Endothelial cell of umbilical vein (primary cell): ENCODE results near the gene GNAZ. TPM values are rescaled to one million over a fixed set of nuclear protein-coding genes. Genes with fewer than 3 reads are reported as not detected.

Experiments
- Bru-seq: library from RNA; stranded (reverse); fragments of 400-500 nt; gene quantifications from one replicate; lab custom pipeline; 2021; lab: Mats Ljungman, UMichigan
- BruChase-seq, 2 experiments: library from RNA; stranded (reverse); fragments of 400-500 nt; gene quantifications; one replicate each; lab custom pipeline; 2021; lab: Mats Ljungman, UMichigan
- BruUV-seq: library from RNA; stranded (reverse); fragments of 400-500 nt; replicated peaks from 2 replicates; lab custom pipeline; 2021; lab: Mats Ljungman, UMichigan
- CTCF ChIA-PET: fragments of 300-600, 350-600 bp; sonication (Branson Sonifier 250); formaldehyde crosslinking; loops from one replicate; lab custom pipeline; 2021; ENCODE audit warnings: antibody characterized with exemption, inconsistent platforms; lab: Charles Lee
- POLR2A ChIA-PET: fragments of 300-600, 350-600 bp; sonication (Branson Sonifier 250); formaldehyde crosslinking; loops from one replicate; lab custom pipeline; 2021; ENCODE audit warnings: antibody characterized with exemption, inconsistent platforms; lab: Charles Lee
- DNase-seq: peaks from one replicate; pipeline ENCODE4 v3.0.0-alpha.2; 2011; ENCODE audit warnings: low read depth, low spot score
- FAIRE-seq: peaks from 2 replicates; lab custom pipeline; 2011; peaks lifted over from hg19 to GRCh38; lab: Jason Lieb, UNC
- H2AFZ ChIP-seq: 2 replicates; pipeline ENCODE4 v1.6.0; 2012; ENCODE audit warnings: low read depth, low read length, control low read depth, inconsistent platforms
- H3K27ac ChIP-seq: 2 replicates; pipeline ENCODE4 v1.5.1; 2011; ENCODE audit warnings: low read depth, mild to moderate bottlenecking, control low read depth, low read length, moderate library complexity; ENCODE audit not compliant: insufficient read depth
- H3K27me3 ChIP-seq, 2 experiments: 2 replicates each; pipeline versions ENCODE4 v1.6.0 to v1.6.1; 2011; ENCODE audit warnings: low read length in 2 of 2, mixed read lengths in 1 of 2; ENCODE audit not compliant: control insufficient read depth in 2 of 2, insufficient read depth in 2 of 2
- H3K36me3 ChIP-seq, 2 experiments: 2 replicates in 1 of 2; 3 replicates in 1 of 2; pipeline ENCODE4 v1.5.1; 2011; ENCODE audit warnings: low read length in 2 of 2, mild to moderate bottlenecking in 1 of 2, moderate library complexity in 1 of 2; ENCODE audit not compliant: control insufficient read depth in 2 of 2, insufficient read depth in 2 of 2; ENCODE audit errors: extremely low read depth in 1 of 2
- H3K4me1 ChIP-seq: 3 replicates; pipeline ENCODE4 v1.5.1; 2011; ENCODE audit warnings: mild to moderate bottlenecking, low read length; ENCODE audit not compliant: control insufficient read depth, insufficient read depth; ENCODE audit errors: extremely low read depth
- H3K4me2 ChIP-seq: 2 replicates; pipeline ENCODE4 v1.6.1; 2011; ENCODE audit warnings: low read length, control low read depth, mixed read lengths; ENCODE audit not compliant: insufficient read depth
- H3K4me3 ChIP-seq, 3 experiments: fragments of 200-600 bp in 1 of 3; sonication (generic), shearing (Covaris generic) in 1 of 3; replicated peaks in 1 of 3; 2 replicates each; pipeline ENCODE4 v1.5.1; 2011 to 2016; ENCODE audit warnings: control low read depth in 3 of 3, low read length in 3 of 3, mild to moderate bottlenecking in 2 of 3, inconsistent platforms in 1 of 3, low read depth in 1 of 3, moderate library complexity in 1 of 3; ENCODE audit not compliant: insufficient read depth in 1 of 3
- H3K79me2 ChIP-seq: 2 replicates; pipeline ENCODE4 v1.6.0; 2012; ENCODE audit warnings: low read length, inconsistent platforms; ENCODE audit not compliant: control insufficient read depth, insufficient read depth
- H3K9ac ChIP-seq: replicated peaks from 2 replicates; pipeline ENCODE3; 2011; ENCODE audit warnings: low read length, control low read depth; ENCODE audit not compliant: insufficient read depth; ENCODE audit errors: extremely low read depth
- H3K9me1 ChIP-seq: replicated peaks from 3 replicates; pipeline ENCODE4 v1.6.0; 2011; ENCODE audit warnings: mild to moderate bottlenecking, low read length; ENCODE audit not compliant: control insufficient read depth, insufficient read depth; ENCODE audit errors: extremely low read depth
- H3K9me3 ChIP-seq: replicated peaks from 2 replicates; pipeline ENCODE4 v1.5.1; 2012; ENCODE audit warnings: low read length, inconsistent platforms; ENCODE audit not compliant: control insufficient read depth, insufficient read depth
- H4K20me1 ChIP-seq: replicated peaks from 2 replicates; pipeline ENCODE3; 2011; ENCODE audit warnings: mild to moderate bottlenecking, low read length; ENCODE audit not compliant: control insufficient read depth, insufficient read depth; ENCODE audit errors: extremely low read depth
- CTCF ChIP-seq, 2 donors: IDR thresholded peaks; 1 replicate in 1 of 2; 2 replicates in 1 of 2; pipeline ENCODE4 v1.5.1; 2011; ENCODE audit warnings: low read length in 2 of 2, mild to moderate bottlenecking in 2 of 2, moderate library complexity in 2 of 2, control low read depth in 1 of 2, inconsistent platforms in 1 of 2, low read depth in 1 of 2; ENCODE audit not compliant: insufficient read depth in 1 of 2; ENCODE audit errors: extremely low read depth in 1 of 2
- EZH2 ChIP-seq: IDR thresholded peaks from 2 replicates; pipeline ENCODE4 v1.6.1; 2012; ENCODE audit warnings: borderline replicate concordance, low read depth, mild to moderate bottlenecking, moderate library complexity, low read length, inconsistent platforms; ENCODE audit not compliant: severe bottlenecking
- FOS ChIP-seq: IDR thresholded peaks from 2 replicates; pipeline ENCODE4 v1.6.1; 2011; ENCODE audit warnings: mild to moderate bottlenecking, low read length, moderate library complexity, borderline replicate concordance; ENCODE audit not compliant: insufficient read depth
- GATA2 ChIP-seq: IDR thresholded peaks from 2 replicates; pipeline ENCODE4 v1.7.0; 2011; ENCODE audit warnings: low read depth, mild to moderate bottlenecking, moderate library complexity, mixed read lengths, low read length; ENCODE audit not compliant: insufficient read length, insufficient read depth
- JUN ChIP-seq: IDR thresholded peaks from 2 replicates; pipeline ENCODE4 v1.6.1; 2011; ENCODE audit warnings: borderline replicate concordance, low read depth; ENCODE audit not compliant: insufficient read length, insufficient read depth
- MAX ChIP-seq: IDR thresholded peaks from 2 replicates; pipeline ENCODE4 v1.6.1; 2011; ENCODE audit not compliant: insufficient read depth, insufficient read length
- MYC ChIP-seq: IDR thresholded peaks from one replicate; pipeline ENCODE4 v1.6.1; 2011; ENCODE audit warnings: mild to moderate bottlenecking, low read depth, low read length
- POLR2A ChIP-seq: IDR thresholded peaks from 2 replicates; pipeline ENCODE4 v1.6.1; 2012; ENCODE audit warnings: low read depth, mild to moderate bottlenecking, control low read depth, low read length
- POLR2AphosphoS5 ChIP-seq: IDR thresholded peaks from 2 replicates; pipeline ENCODE4 v1.6.1; 2012; ENCODE audit warnings: low read depth, mild to moderate bottlenecking, control low read depth, low read length, moderate library complexity; ENCODE audit not compliant: insufficient read depth
- dilution Hi-C: fragments of 300-500 bp; cut with MboI; formaldehyde crosslinking; loops from one replicate; pipeline ENCODE4 v1.15.0; 2019; ENCODE audit warnings: low sequenced_read_pairs; ENCODE audit not compliant: extremely low pct_ligation_motif_present
- intact Hi-C: fragments of 100-400 bp; cut with micrococcal nuclease; formaldehyde crosslinking; loops from one replicate; pipeline ENCODE4 v1.10.0; 2022
- long read RNA-seq: library from polyadenylated mRNA; stranded (forward); transcript quantifications from one replicate; pipeline ENCODE4 v2.0.0, GENCODE V29; 2021
- polyA minus RNA-seq, 3 experiments: library from RNA; depleted of rRNA, polyadenylated mRNA; stranded (reverse); fragments of >200 nt; gene quantifications; 1 replicate in 1 of 3; 2 replicates in 2 of 3; pipeline ENCODE4 v1.2.3, GENCODE V29; 2011
- polyA plus RNA-seq, 4 experiments: library from polyadenylated mRNA; depleted of rRNA in 3 of 4; stranded (reverse) in 3 of 4; unstranded in 1 of 4; fragments of >200 nt; gene quantifications; 2 replicates each; pipeline versions ENCODE4 v1.2.1 to v1.2.3, GENCODE V29; 2011 to 2012; ENCODE audit warnings: missing spikeins in 1 of 4
- total RNA-seq: library from RNA; stranded (reverse); gene quantifications from 2 replicates; pipeline ENCODE4 v1.2.3, GENCODE V29; 2021

The GNAZ gene
- total RNA-seq (0.86 and 1.8 TPM in 2 replicates), polyA plus RNA-seq (0.44 and 0.45 TPM in 2 replicates), polyA minus RNA-seq (0.34 and 0.66 TPM in 2 replicates), Bru-seq, nascent RNA (percentile 17 among the genes with signal in this experiment), BruChase-seq, experiment 1, labeled RNA remaining after a 6-hour chase (percentile 25 among the genes with signal in this experiment), BruChase-seq, experiment 2, labeled RNA remaining after a 2-hour chase (percentile 21 among the genes with signal in this experiment)
- polyA plus RNA-seq (2011; cell fraction: cytosol; rRNA removed) = 0.47 and 0.61 TPM in 2 replicates
- polyA plus RNA-seq (2011; cell fraction: nucleus; rRNA removed) = 0.86 and 1.3 TPM in 2 replicates
- 1.3 and 3.2 TPM in 2 replicates for polyA plus RNA-seq (2012)
- polyA minus RNA-seq (2011; cell fraction: cytosol; rRNA and poly(A)+ RNA removed) = 7.6 TPM
- polyA minus RNA-seq (2011; cell fraction: nucleus; rRNA and poly(A)+ RNA removed) = 0.24 and 0.43 TPM in 2 replicates
- long read RNA-seq, partial matches to known transcripts = 0 of 1 reads
- long read RNA-seq, other reads (novel, unspliced or antisense) = 1 of 1 reads

GRCh38 chr22:23070418-23071229, at the start of gene GNAZ:
Gene GNAZ (plus strand): TSS chr22:23070519. CDS start chr22:23095696, 25,177 bp downstream.
- peaks cover 6% of the 10 kb centered on the region for H3K4me1 ChIP-seq
- H4K20me1 ChIP-seq = no peaks in the 10 kb centered on the region
- H2AFZ ChIP-seq = peak within 1 kb of the TSS; percentile 99
- H3K9me1 ChIP-seq = no peaks in the 10 kb centered on the region
- DNase-seq (no peak), FAIRE-seq (no peak)
- H3K9ac ChIP-seq = no peak within 1 kb of the TSS
- peak within 1 kb of the TSS; percentile 96 for H3K4me2 ChIP-seq
- no peaks in the 10 kb centered on the region for H3K36me3 ChIP-seq
- no peaks in the 10 kb centered on the region for H3K79me2 ChIP-seq
- no TSS peak for BruUV-seq
- TF ChIP-seq EZH2 (peak; percentile 49), POLR2AphosphoS5 (no peak)
- H3K27ac ChIP-seq = no peak within 1 kb of the TSS
- peaks cover 0 to 3% of the 10 kb centered on the region in 2 experiments for H3K27me3 ChIP-seq
- peak within 1 kb of the TSS; percentile 42 to 76 (median 64) for H3K4me3 ChIP-seq
- ChIA-PET POLR2A (no interaction called here), CTCF (interaction anchor here (0.6 to 2.4 kb wide), 8 partner anchors 13 to 315 kb away, joined by 3 to 7 read pairs (median 5); no protein-coding TSS in a partner anchor)
- no peaks in the 10 kb centered on the region for H3K9me3 ChIP-seq
- dilution Hi-C loops (no loop called here), intact Hi-C loops (no loop called here)

DNA sequence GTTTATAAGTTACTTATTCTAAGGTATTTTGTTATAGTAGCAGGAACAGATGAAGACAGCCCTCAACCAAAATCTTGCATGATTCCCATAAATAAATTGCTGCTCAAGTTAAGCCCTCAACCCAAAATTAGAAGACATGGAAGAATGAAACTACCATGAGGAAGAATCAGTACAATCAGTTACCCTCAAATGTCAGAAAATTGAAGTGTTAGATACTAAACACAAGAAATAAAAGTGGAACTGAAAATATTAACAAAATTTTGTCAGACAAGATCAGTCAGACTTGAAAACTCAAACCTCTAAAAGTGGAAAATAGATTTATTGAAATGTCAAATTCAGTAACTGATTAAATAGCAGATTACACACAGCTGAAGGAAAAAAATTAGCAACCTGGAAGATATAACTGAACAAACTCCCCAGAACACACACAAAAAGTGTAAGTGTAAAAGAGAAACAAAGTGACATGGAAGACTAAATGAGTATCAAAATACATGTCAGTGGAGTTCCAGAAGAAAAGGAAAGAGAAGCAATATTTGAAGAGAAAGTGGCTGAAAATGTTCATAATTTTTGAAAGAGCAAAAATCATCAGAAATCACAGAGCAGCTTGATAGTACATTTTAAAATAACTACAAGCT, 49.5 kb upstream of the GNAZ start:
- dilution Hi-C loops = no loop called here
- ChIA-PET POLR2A (no interaction called here), CTCF (no interaction called here)
- TF ChIP-seq CTCF (IDR thresholded peaks at IDR 0.05; ENCODE audit: extremely low read depth in 1 of 2, insufficient read depth in 1 of 2, low read depth in 1 of 2, low read length in 2 of 2) (no peak), JUN (no peak), MYC (no peak), FOS (no peak), GATA2 (no peak), POLR2AphosphoS5 (no peak), MAX (no peak), POLR2A (no peak), EZH2 (no peak)
- intact Hi-C loops = no loop called here
- H3K4me1 ChIP-seq = no peaks in the 10 kb centered on the region
- no peaks in the 10 kb centered on the region for H3K9me1 ChIP-seq
- H2AFZ ChIP-seq = no peak overlapping the region
- H4K20me1 ChIP-seq = no peaks in the 10 kb centered on the region
- no peaks in the 10 kb centered on the region for H3K79me2 ChIP-seq
- H3K27me3 ChIP-seq = no peaks in the 10 kb centered on the region
- no peak overlapping the region for H3K4me2 ChIP-seq
- BruUV-seq = no TSS peak
- H3K9me3 ChIP-seq = no peaks in the 10 kb centered on the region
- no peak overlapping the region for H3K4me3 ChIP-seq
- FAIRE-seq = no peak
- no peak overlapping the region for H3K27ac ChIP-seq
- no peak for DNase-seq
- H3K36me3 ChIP-seq = no peaks in the 10 kb centered on the region
- no peak overlapping the region for H3K9ac ChIP-seq
